GM19035 (cell line): Measurements from ENCODE around the gene VPS36.
"Not testable (repeated sequence)": the region's sequence is repeated elsewhere in the genome, so short reads cannot be mapped to it uniquely, and the experiment has no call there.

Source experiments
- ATAC-seq: cut with Tn5 transposase; IDR thresholded peaks from one replicate; pipeline ENCODE4 v1.9.1; 2021; ENCODE audit not compliant: unreplicated experiment

VPS36 gene, protein sequence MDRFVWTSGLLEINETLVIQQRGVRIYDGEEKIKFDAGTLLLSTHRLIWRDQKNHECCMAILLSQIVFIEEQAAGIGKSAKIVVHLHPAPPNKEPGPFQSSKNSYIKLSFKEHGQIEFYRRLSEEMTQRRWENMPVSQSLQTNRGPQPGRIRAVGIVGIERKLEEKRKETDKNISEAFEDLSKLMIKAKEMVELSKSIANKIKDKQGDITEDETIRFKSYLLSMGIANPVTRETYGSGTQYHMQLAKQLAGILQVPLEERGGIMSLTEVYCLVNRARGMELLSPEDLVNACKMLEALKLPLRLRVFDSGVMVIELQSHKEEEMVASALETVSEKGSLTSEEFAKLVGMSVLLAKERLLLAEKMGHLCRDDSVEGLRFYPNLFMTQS

DNA sequence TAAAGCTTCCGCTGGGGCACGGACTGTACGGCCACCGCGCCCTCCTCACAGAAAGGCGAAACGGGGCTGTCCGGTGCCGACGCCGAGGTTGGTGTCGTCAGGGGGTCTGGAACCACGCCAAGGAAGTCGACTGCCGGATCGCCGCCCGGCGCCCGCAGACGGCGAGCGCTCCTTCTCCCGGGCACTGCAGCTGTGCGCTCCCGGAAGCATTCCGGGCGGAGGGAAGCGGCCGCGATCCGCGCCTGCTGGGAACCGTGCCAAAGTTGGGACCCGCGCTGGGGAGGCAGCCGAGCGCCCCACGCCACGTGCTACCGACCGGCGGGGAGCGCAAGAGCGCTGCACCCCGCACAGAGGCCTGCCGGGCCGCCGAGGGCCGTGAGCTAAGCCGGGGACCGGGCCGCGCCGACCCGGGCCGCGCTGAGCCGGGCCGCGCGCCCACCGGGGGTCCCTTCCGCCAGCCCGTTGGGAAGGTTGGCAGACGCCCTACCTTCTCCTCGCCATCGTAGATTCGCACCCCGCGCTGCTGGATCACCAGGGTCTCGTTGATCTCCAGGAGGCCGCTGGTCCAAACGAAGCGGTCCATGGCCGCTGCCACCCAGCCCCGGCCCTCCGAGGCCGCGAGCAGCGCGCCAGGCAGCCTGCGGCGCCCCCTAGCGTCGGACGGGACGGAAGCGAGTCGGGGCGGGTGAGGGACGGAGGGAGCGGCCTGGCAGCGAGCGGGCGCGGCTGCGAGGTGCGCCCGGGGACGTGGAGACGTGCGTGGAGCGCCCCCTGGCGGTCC lies at the start of gene VPS36:
Gene VPS36 (minus strand): TSS at position 623 of the 781 bp plus-strand sequence. CDS start 40 bp downstream, at position 583.
- ATAC-seq, result peak; percentile 62

DNA sequence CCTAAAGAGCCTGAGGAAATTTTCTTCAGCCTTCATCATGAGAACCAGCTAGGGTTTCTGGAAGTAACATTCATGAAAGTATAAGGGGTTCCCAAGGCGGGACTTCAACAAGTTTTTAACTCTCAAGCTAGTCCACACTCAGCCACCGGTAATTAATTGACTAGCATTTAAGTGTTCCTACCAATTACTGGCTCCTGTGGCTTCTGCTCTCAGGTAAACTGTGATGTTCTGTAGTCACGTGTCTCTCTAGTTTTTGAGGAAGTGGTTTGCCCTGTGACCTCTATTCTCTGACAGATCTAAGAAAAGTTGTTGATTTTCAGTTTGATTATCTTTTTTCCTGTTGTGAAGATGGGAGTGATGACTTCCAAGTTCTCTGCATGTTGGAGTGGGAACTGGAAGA lies 47.5 kb upstream of the VPS36 start:
- ATAC-seq, result peak; percentile 78

DNA sequence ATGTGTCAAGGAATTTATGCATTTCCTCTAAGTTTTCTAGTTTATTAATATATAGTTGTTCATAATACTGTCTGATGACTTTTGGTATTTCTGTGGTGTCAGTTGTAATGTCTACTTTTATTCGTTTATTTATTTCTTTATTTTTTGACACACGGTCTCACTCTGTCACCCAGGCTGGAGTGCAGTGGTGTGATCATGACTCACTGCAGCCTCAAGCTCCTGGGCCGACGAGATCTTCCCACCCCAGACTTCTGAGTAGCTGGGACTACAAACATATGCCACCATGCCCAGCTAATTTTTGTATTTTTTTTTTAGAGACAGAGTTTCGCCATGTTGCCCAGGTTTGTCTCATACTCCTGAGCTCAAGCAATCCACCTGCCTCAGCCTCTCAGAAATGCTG lies 43.8 kb upstream of the VPS36 start:
- not testable (repeated sequence) for ATAC-seq

DNA sequence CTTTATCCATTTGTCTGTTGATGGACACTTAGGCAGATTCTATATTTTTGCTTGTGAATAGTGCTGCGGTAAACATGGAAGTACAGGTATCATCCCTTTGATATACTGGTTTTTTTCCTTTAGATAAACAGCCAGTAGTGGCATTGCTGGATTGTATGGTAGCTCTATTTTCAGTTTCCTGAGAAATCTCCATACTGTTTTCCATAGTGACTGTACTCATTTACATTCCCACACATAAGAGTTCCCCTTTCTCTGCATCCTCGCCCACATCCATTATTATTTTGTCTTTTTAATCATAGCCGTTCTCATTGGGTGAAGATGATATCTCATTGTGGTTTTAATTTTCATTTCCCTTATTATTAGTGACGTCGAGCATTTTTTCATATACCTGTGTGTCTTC lies 40.6 kb upstream of the VPS36 start:
- ATAC-seq, result not testable (repeated sequence)

DNA sequence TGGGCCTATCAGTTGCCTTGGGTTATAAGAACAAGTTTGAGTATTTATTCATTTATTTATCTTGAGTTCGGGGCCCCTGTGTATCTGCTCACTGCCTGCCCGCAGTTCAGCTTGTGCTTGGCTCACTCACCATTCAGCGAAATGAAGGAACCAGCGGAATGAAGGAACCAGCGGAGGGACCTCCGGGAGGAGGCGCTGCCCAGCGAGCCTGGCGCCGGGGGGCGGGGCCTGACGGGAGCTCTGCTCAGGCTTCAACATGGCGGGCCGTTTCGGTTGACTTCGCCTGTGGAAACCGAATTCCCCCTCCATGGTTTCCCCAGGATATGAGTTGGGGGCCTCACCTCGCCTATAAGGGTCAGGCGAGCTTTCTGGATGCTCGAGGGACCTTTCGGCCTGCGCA lies 38.3 kb upstream of the VPS36 start:
- not testable (repeated sequence) for ATAC-seq

DNA sequence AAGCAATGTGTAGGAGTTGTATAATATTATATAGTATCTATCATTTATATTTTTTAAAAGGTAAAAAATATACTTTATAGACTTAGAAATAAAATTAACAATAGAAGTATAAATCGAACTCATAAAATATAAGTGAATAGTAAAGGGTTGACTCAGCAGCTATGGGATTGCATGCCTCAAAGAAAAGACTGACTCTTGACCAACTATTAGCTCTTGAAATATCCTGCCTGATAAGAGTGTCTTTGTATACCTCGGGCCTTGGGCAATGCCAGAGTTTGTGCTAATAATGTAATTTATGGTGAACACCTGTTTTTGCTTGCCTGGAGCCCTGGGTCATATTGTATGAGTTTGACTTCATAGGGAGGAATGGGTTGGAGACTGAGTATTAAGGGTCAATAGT lies 36.6 kb upstream of the VPS36 start:
- ATAC-seq, result not testable (repeated sequence)

DNA sequence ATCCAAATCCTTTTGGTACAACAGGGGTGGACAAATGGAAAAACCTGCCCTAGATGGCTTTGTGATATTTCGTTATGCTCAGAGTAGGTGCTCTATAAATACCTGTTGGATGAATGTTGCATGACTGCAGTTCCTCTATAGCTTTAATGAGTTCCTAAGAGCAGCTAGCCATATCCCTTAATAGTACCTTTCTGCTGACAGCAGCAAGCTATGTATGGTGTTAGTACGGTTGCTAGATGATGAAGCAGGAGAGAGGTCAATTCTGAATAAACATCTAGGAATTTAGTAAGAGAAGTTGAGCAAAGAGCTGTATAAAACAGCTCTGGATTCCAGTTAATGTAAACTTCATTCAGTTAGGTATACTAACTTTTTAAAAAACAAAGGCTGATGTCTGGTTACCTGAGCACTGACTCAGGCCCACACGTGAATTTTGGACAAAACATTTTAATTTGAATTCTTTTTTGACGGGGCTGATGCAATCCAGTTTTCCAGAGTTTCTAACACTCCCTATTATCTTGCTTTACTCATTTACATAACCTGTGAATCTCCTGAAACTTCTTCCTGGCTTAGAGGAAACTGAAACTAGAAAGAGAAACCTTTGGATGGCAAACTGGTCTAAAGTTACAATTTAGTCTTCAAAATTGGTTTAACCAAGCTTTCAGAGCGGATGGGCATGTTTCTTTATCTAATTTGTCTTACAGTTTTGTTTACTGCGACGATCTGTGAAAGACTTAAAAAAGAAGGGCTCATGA lies 30.4 kb upstream of the VPS36 start:
- not testable (repeated sequence) for ATAC-seq

DNA sequence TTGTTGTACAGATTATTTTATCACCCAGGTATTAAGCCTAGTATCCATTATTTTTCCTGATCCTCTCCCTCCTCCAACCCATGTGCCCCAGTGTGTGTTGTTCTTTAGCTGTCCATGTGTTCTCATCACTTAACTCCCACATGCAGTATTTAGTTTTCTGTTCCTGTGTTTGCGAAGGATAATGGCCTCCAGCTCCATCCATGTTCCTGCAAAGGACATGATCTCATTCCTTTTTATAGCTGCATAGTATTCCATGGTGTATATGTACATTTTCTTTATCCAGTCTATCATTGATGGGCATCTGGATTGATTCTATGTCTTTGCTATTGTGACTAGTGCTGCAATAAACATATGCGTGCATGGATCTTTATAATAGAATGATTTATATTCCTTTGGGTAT lies 18.1 kb upstream of the VPS36 start:
- not testable (repeated sequence) for ATAC-seq

DNA sequence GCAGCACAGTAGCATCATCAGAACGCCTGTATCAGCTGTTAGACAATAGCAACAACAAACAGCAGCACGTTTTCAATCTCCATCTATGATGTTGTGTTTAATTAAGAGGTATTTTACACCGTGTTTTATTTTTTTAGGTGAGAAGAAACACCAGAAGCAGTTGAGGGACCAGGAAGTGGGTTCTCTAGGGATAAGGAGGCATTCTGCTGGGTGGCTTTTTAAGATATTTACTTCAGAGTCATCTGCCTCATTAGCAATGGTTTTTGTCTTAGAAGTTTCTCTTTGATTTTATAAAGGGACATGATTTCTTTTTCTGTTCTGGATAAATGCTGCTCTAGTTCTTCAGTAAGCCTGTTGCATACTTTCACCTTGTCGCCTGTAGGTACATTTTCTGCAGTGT lies 13.1 kb upstream of the VPS36 start:
- ATAC-seq, result no peak

DNA sequence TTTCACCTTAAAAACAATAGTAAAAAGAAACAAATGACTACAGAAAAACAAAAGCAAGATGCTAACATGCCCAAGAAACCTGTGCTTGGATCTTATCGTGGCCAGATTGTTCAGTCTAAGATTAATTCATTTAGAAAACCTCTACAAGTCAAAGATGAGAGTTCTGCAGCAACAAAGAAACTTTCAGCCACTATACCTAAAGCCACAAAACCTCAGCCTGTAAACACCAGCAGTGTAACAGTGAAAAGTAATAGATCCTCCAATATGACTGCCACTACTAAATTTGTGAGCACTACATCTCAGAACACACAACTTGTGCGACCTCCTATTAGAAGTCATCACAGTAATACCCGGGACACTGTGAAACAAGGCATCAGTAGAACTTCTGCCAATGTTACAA lies 10.8 kb upstream of the VPS36 start:
- no peak for ATAC-seq

DNA sequence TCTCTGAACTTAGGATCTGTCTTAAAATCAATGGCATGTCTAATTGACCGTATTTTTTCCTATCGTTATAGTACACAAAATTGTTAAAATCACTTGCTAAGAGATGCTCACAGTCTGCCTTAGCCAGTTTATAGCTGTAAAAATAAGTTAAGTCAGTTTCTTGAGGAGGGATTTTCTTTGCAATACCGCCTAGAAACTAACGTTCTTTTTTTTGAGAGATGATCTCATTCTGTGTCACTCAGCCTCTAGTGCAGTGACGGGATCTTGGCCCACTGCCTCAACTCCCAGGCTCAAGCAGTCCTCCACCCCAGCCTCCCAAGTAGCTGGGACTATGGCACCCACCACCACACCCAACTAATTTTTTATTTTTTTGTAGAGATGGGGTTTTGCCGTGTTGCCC lies 9.2 kb upstream of the VPS36 start:
- no peak for ATAC-seq

DNA sequence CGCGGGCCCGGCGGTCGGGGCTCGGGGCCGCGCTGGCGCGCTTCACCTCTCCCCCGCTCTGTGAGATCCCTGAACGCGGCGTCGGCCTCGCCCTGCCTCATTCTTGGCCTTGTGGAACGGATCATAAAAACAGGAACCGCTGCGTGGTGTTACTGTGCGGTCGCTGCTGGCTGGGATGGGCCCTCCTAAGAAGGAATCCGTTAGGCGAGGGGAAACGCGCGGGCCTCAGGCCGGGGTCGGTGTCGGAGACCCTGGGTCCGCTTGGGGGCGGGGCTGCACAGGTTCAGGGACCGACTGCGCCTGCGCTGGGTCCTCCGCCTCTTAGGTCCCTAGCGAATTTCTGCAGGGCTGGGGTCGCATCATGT lies 5.2 kb upstream of the VPS36 start:
- ATAC-seq, result peak; percentile 36

DNA sequence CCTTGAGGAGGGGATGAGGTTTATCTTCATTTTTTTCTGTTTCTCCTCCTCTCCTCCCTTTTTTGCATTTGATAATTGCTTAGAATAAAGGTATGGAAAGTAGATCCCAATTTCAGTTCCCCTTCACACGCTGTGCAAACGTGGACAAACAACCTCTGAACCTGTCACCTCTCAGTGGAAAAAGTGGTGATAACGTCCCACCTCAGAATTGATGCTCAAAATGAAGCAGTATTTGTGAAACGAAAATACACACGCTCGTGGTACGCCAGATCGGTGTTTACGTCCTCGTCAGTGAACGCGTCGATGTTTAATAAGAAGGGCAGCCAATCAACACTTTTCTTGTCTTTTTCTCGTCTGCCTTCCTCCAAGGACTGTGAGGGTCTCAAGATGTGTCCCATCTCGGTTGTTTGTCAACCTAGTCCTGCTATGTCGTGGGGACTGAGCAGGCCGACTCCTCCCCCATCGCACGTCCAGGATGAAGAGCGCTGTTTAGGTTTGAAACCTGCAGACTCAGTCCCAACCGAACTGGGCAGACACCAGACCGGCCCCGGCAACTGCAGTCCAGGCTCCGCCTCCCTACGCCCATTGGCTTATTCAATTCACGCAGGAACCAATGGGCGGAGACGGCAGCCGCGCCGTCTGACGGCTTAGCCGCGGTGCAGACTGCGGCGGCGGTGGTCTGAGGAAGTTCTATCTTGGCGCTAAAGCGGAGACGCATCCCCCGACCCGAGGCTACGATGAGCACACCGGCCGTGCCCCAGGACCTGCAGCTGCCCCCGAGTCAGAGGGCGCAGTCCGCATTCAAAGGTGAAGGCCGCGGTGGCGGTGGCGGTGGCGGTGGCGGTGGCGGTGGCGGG lies 4.6 kb upstream of the VPS36 start, which contains the start of gene CKAP2:
Gene CKAP2 (plus strand): TSS at position 659 of the 857 bp plus-strand sequence. CDS start 79 bp downstream, at position 738.
- peak; percentile 76 for ATAC-seq

DNA sequence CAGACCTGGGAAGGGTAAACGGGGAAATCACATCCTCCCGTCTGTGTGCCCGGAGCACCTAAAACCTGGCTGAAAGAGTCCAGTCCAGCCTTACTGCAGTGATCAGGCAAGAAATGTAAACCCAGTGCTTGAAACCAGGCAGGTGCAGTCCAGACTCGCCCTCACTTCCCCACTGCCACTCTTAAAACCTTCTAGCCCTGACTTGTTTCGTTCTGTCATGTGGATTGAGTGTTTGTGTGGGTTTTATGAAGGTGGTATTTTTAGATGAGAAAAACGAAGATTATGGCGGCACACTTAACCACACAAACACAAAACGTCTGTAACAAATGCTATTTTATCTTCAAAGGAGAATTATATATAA lies 4.0 kb upstream of the VPS36 start:
- ATAC-seq, result peak; percentile 23

DNA sequence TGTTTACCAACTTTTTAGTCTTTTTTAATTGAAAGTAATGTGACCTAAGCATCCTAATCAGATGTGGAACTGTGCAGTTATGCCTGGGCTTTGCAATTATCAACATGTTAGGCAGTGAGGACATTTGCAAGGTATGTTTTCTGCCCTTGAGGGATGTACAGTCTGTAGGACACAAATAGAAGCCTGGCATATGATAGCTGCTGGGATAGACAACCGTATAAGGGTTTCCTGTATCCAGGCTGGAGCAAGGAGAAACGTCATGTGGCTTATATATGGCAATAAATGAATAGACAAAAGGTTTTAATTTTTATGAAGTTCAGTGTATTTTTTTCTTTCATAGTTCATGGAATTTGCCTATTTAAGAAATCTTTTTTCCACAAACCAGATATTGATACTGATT lies 2.0 kb upstream of the VPS36 start:
- no peak for ATAC-seq

DNA sequence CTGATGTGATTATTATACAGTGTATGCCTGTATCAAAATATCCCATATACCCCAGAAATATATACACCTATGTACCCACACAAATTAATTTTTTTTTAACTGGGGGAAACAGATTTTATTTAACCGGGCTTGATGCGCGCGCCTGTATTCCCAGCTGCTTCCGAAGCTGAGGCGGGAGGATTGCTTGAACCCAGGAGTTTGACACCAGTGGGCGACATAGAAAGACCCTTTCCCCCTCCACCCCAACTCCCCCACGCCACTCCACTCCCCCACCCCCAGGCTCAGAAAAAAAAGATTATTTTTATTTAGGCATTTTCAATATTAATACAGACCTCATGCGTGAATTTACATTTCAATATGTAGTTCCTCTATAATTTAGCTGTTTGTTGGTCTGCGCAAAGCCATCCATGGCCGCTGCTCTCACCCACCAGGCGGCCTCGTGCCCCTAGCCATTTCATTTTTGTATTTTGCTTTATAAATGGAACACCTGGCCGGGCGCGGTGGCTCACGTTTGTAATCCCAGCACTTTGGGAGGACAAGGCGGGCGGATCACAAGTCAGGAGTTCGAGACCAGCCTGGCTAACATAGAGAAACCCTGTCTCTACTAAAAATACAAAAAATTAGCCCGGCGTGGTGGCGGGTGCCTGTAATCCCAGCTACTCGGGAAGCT lies 836 bp upstream of the VPS36 start:
- no peak for ATAC-seq

DNA sequence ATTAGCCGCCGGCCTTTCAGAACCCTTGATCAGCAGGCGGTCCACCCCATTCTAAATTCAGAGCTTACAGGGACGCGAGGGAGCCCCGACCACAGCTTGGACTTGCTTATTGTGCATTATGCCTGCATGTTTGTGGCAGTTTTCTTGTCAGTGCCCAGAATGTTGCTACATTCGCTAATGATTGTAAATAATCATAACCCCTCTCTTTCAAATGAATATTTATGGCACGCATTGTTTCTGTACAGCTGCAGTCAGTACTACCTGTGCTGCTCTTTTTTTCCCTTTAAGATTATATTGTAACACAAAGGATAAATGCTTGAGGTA lies 321 bp upstream of the VPS36 start:
- ATAC-seq, result no peak

DNA sequence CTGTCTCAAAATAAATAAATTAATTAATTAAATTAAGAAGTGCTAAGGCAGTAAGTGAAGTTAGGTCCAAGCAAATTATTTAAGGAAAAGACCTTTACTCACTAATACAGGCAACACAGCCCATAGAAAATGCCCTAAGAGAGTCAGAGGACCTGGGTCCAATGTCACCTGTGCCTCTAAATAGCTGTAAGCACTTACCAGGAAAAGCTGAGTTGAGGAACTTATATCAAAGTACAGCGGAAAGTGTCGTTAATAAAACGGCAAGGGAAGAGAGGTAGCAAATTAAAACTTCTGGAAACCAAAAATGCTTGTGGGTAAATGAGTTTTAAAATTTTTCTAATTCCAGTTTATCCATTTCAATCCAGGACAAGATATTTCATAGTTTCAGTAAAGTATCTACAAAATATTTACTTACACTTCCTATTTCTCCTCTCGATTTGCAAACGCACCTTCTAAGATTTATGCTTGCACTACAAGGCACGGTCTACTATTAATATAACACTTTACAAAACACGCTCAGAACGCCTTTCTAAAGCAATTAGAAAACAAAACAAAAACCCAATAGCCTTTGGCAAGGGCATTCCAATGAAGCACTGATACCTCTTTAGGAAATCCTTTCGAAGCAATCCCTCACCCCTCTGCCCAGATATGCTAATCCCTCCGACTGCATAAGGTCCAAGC lies 963 bp downstream of the VPS36 start:
- peak; percentile 3 for ATAC-seq

DNA sequence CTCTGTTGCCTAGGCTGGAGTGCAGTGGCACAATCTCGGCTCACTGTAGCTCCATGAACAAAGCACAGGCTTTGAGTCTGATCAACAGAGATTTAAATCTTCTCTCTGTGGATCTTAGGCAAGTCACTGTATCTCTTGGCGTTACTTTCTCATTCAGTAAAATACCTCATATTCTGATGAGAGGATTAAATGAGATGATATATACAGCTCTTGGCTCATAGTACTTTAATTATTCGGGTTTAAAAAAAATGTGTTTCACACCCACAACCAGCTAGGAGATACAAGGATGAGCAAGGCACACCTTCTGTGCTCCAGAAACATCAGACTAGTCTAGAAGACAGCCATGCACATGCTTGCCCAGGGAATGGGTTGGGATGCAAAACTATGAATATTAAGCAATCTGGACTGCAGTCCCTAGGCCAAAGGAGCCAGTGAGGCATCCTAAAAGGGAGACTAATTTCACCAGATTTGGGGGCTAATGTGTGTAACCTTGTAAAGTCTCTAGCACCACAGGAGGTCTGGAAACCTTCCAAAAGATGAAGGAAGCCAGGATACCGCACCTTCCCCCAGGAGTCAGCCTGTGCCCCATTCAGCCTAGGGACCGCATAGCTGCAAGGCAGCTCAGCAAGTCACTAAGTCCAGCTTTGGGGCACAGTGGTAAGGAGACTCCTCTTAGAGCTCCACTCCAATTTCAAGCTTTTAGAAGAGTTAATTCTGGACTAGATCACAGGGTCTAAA lies 2.5 kb downstream of the VPS36 start:
- ATAC-seq, result no peak
